Measurements from ENCODE around the gene UTP11. TPM values are rescaled to one million over a fixed set of nuclear protein-coding genes. Genes with fewer than 3 reads are reported as not detected.

Gene UTP11
- total RNA-seq, 1 experiment from 2014 or later, result 53.8 TPM

DNA sequence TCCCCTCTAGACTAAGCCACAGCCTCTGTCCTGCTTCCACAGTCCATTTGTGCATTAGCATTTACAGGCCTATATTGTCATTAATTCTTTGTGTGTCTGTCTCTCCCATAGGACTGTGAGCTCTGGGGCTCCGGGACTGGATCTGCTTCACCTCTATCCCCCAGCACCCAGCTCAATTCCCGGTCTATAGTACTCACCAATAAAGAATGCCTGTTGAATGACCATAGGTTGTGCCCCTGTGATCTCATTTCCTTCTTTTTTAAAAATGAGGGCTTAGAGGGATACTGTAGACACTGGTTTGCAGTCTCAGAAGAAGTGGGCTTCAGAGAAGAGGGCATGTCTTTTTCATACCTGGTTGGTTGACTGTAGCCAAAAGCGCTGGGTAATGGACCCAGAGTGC lies 42.9 kb downstream of the UTP11 start:
- DNase-seq (ENCODE audit: low read depth, low spot score) (no peak), ATAC-seq (no peak)
- Histone ChIP-seq H3K27ac (ENCODE audit: low read length) (no peak overlapping the region), H3K36me3 (ENCODE audit: control insufficient read depth, insufficient read depth, low read length) (no peaks in the 10 kb centered on the region), H3K4me3 (ENCODE audit: low read depth in 2 of 2, low read length in 2 of 2) (no peak overlapping the region), H3K4me1 (ENCODE audit: control insufficient read depth, insufficient read depth, low read length) (no peaks in the 10 kb centered on the region), H3K27me3 (ENCODE audit: control insufficient read depth, insufficient read depth, low read length) (no peaks in the 10 kb centered on the region), H3K9me3 (ENCODE audit: control insufficient read depth, insufficient read depth, low read depth, low read length) (no peaks in the 10 kb centered on the region)
- in situ Hi-C loops (cut with HindIII; ENCODE audit: low pct_unique_long_range_greater_than_20kb, low sequenced_read_pairs), result no loop called here
- BruUV-seq (replicated peaks), result no TSS peak
- no peak for TF ChIP-seq POLR2AphosphoS5 (IDR thresholded peaks at IDR 0.05; ENCODE audit: low read depth, low read length)
- TF ChIP-seq, protein P1, sequence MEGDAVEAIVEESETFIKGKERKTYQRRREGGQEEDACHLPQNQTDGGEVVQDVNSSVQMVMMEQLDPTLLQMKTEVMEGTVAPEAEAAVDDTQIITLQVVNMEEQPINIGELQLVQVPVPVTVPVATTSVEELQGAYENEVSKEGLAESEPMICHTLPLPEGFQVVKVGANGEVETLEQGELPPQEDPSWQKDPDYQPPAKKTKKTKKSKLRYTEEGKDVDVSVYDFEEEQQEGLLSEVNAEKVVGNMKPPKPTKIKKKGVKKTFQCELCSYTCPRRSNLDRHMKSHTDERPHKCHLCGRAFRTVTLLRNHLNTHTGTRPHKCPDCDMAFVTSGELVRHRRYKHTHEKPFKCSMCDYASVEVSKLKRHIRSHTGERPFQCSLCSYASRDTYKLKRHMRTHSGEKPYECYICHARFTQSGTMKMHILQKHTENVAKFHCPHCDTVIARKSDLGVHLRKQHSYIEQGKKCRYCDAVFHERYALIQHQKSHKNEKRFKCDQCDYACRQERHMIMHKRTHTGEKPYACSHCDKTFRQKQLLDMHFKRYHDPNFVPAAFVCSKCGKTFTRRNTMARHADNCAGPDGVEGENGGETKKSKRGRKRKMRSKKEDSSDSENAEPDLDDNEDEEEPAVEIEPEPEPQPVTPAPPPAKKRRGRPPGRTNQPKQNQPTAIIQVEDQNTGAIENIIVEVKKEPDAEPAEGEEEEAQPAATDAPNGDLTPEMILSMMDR (IDR thresholded peaks at IDR 0.05), result no peak
- TF ChIP-seq SIN3A (IDR thresholded peaks at IDR 0.05; ENCODE audit: borderline replicate concordance, insufficient read depth, low read depth, low read length), result no peak
- no peak for TF ChIP-seq TCF7L2 (IDR thresholded peaks at IDR 0.05; ENCODE audit: low read depth, low read length)
- TF ChIP-seq, protein P2, sequence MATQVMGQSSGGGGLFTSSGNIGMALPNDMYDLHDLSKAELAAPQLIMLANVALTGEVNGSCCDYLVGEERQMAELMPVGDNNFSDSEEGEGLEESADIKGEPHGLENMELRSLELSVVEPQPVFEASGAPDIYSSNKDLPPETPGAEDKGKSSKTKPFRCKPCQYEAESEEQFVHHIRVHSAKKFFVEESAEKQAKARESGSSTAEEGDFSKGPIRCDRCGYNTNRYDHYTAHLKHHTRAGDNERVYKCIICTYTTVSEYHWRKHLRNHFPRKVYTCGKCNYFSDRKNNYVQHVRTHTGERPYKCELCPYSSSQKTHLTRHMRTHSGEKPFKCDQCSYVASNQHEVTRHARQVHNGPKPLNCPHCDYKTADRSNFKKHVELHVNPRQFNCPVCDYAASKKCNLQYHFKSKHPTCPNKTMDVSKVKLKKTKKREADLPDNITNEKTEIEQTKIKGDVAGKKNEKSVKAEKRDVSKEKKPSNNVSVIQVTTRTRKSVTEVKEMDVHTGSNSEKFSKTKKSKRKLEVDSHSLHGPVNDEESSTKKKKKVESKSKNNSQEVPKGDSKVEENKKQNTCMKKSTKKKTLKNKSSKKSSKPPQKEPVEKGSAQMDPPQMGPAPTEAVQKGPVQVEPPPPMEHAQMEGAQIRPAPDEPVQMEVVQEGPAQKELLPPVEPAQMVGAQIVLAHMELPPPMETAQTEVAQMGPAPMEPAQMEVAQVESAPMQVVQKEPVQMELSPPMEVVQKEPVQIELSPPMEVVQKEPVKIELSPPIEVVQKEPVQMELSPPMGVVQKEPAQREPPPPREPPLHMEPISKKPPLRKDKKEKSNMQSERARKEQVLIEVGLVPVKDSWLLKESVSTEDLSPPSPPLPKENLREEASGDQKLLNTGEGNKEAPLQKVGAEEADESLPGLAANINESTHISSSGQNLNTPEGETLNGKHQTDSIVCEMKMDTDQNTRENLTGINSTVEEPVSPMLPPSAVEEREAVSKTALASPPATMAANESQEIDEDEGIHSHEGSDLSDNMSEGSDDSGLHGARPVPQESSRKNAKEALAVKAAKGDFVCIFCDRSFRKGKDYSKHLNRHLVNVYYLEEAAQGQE (IDR thresholded peaks at IDR 0.05; ENCODE audit: insufficient read depth in 1 of 2, low read depth in 2 of 2, low read length in 1 of 2), result no peak
- intact Hi-C loops (cut with micrococcal nuclease; ENCODE audit: unreplicated experiment), result no loop called here
- ChIA-PET POLR2A (no interaction called here), CTCF (interaction anchor here (0.5 kb wide), 1 partner anchor 901 kb away, joined by 5 read pairs; no protein-coding TSS in a partner anchor)

DNA sequence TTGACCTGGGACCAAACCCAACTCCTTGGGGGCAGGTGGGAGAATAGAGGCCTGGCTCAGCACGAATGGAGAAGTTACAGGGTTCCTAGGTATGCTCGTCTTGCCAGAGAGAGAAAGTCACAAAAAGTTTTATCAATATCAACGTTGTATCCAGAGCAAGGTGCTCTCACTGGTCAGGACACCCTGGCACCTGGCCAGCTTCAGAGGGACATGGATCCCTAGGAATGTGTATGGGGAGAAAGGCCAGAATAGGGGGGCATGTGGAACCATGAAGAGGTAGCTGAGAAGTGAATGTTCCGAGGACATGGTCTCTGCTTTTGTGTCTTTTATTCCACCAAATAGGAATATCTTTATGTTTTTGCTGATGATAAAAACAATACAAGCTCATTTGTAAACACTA lies 43.4 kb downstream of the UTP11 start:
- in situ Hi-C loops (cut with HindIII; ENCODE audit: low pct_unique_long_range_greater_than_20kb, low sequenced_read_pairs) (no loop called here), intact Hi-C loops (cut with micrococcal nuclease; ENCODE audit: unreplicated experiment) (no loop called here)
- Histone ChIP-seq H3K4me3 (ENCODE audit: low read depth in 2 of 2, low read length in 2 of 2) (no peak overlapping the region), H3K27me3 (ENCODE audit: control insufficient read depth, insufficient read depth, low read length) (no peaks in the 10 kb centered on the region), H3K27ac (ENCODE audit: low read length) (no peak overlapping the region), H3K36me3 (ENCODE audit: control insufficient read depth, insufficient read depth, low read length) (no peaks in the 10 kb centered on the region), H3K9me3 (ENCODE audit: control insufficient read depth, insufficient read depth, low read depth, low read length) (no peaks in the 10 kb centered on the region), H3K4me1 (ENCODE audit: control insufficient read depth, insufficient read depth, low read length) (no peaks in the 10 kb centered on the region)
- ChIA-PET CTCF (interaction anchor here (1.1 kb wide), 1 partner anchor 16 kb away, joined by 3 read pairs; no protein-coding TSS in a partner anchor), POLR2A (no interaction called here)
- DNase-seq (ENCODE audit: low read depth, low spot score) (no peak), ATAC-seq (no peak)
- BruUV-seq (replicated peaks), result no TSS peak
- TF ChIP-seq, protein P1 (IDR thresholded peaks at IDR 0.05), result no peak
- TF ChIP-seq, protein P2 (IDR thresholded peaks at IDR 0.05; ENCODE audit: insufficient read depth in 1 of 2, low read depth in 2 of 2, low read length in 1 of 2), result no peak
- TF ChIP-seq TCF7L2 (IDR thresholded peaks at IDR 0.05; ENCODE audit: low read depth, low read length), result no peak
- no peak for TF ChIP-seq POLR2AphosphoS5 (IDR thresholded peaks at IDR 0.05; ENCODE audit: low read depth, low read length)
- TF ChIP-seq SIN3A (IDR thresholded peaks at IDR 0.05; ENCODE audit: borderline replicate concordance, insufficient read depth, low read depth, low read length), result no peak

All from Panc1 (cell line).